Subcutaneous adipose tissue (tissue), 4 donors: ENCODE measurements around the gene MYH9. TPM values are rescaled to one million over a fixed set of nuclear protein-coding genes. Genes with fewer than 3 reads are reported as not detected.

ENCODE experiments used
- CTCF ChIP-seq: fragments of 450-650 bp; IDR thresholded peaks from one replicate; pipeline ENCODE4 v1.5.1; 2016; ENCODE audit warnings: low read depth, mild to moderate bottlenecking, control low read depth, antibody characterized with exemption, moderate library complexity
- total RNA-seq, 4 donors: library from RNA; depleted of rRNA; stranded (reverse); fragments of >200 nt; gene quantifications; one replicate each; pipeline ENCODE4 v1.1.0, GENCODE V29; 2016

Gene MYH9
- total RNA-seq, 4 donors from 2014 or later: 187 to 410 (median 233) TPM

GRCh38 chr22:36327922-36328551 is 59.7 kb downstream of the MYH9 start:
- TF ChIP-seq CTCF: no peak

- TF ChIP-seq CTCF: no peak
Measured at GRCh38 chr22:36326178-36327161, 61.3 kb downstream of the MYH9 start.

- TF ChIP-seq CTCF: no peak
Measured at GRCh38 chr22:36325154-36326031, 62.4 kb downstream of the MYH9 start.

- no peak for TF ChIP-seq CTCF
Measured at GRCh38 chr22:36324414-36324813, 63.4 kb downstream of the MYH9 start.

GRCh38 chr22:36323855-36324331 is 63.9 kb downstream of the MYH9 start:
- no peak for TF ChIP-seq CTCF

- no peak for TF ChIP-seq CTCF
Measured at GRCh38 chr22:36323182-36323854, 64.4 kb downstream of the MYH9 start.
